Measurements from ENCODE around the gene NCK2.

DNA sequence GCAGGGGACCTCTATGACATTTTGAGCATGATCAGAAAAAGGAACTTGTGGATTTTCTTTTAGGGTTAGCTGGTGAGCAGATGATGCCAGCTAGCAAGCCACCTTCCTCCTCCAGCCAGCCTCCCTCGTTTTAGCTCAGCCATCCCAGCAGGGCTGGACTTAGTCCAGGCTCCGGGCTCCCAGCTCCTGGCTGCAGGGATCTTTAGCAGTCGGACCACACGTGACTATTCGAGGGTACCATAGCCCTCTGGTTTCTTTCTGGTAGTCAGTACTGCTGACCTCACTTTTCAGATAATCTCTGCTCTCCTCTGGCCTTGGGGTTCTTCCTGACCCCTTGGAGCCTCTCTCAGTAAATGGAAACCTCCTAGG, 31.8 kb downstream of the NCK2 start:
- TF ChIP-seq POLR2AphosphoS5 (IDR thresholded peaks at IDR 0.05) (no peak), CTCF (IDR thresholded peaks at IDR 0.05) (no peak), POLR2A (IDR thresholded peaks at IDR 0.05; ENCODE audit: low read depth) (no peak), EP300 (IDR thresholded peaks at IDR 0.05) (no peak)
